ENCODE data around the gene DUS2.
"Not testable (repeated sequence)": the region's sequence is repeated elsewhere in the genome, so short reads cannot be mapped to it uniquely, and the experiment has no call there.

DNA sequence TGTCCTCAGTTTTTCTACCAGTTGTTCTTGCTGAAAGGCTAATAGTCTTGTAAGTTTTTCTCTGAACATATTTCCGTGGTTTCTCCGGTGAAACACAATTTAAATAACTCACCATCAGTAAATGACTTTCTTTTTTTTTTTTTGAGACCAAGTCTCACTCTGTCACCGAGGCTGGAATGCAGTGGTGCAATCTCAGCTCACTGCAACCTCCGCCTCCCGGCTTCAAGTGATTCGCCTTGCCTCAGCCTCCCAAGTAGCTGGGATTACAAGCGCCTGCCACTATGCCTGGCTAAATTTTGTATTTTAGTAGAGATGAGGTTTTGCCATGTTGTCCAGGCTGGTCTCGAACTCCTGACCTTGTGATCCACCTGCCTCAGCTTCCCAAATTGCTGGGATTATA, 91.9 kb downstream of the DUS2 start:
- TF ChIP-seq CBX3 (IDR thresholded peaks at IDR 0.05; ENCODE audit: borderline replicate concordance in 1 of 2, low read length in 2 of 2); TCF7L2 (IDR thresholded peaks at IDR 0.05; ENCODE audit: low read depth, low read length); MTA2 (IDR thresholded peaks at IDR 0.05; ENCODE audit: low read depth): not testable (repeated sequence)
